ENCODE data around the gene LSM7.

Gene LSM7

DNA sequence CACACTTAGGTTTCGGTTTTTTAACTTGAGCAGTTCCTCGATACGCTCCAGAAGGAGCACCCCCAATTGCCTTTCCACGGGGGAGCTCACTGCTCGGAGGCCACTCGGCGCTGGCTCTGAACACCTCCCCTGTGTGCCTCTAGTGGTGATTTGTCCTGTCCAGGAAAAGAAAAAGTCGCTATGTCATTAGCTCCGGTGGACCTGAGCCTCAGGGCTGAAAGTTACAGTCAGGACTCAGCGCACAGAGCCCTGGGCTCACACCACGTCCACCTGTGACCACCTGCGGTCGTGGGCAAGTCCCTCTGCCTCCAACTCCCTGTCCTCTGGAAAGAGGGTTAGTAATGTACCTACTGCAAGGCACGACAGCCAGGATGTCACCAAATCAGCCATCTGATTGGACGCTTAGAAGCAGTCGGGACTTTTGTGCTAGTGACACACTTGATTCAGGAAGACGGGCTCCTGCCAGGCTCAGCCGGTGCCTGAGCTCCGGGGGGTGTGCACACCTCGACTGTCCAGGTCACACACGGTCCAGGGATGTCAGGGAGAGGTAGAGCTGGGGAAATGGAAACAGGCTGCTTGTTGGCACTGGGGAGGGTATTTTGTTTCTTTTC, 27.8 kb upstream of the LSM7 start:
- Histone ChIP-seq H3K9me2 (ENCODE audit: low read depth, low read length) (no peaks in the 10 kb centered on the region), H3K9me3 (ENCODE audit: low read length) (no peaks in the 10 kb centered on the region), H4K20me1 (ENCODE audit: insufficient read depth, low read length) (no peaks in the 10 kb centered on the region), H3K4me1 (ENCODE audit: insufficient read depth, low read length, severe bottlenecking) (no peaks in the 10 kb centered on the region), H3K79me2 (ENCODE audit: insufficient read depth, low read length) (no peaks in the 10 kb centered on the region), H3F3A (ENCODE audit: insufficient read depth, low read length) (no peaks in the 10 kb centered on the region), H3K27ac (ENCODE audit: low read depth, low read length, poor library complexity, severe bottlenecking) (no peak overlapping the region), H3K4me3 (ENCODE audit: low read depth, low read length, poor library complexity, severe bottlenecking) (no peak overlapping the region), H3K9ac (ENCODE audit: low read length) (no peak overlapping the region), H3K36me3 (ENCODE audit: insufficient read depth, low read length) (peaks cover 36% of the 10 kb centered on the region), H3K4me2 (ENCODE audit: low read length) (no peak overlapping the region), H3K27me3 (ENCODE audit: insufficient read depth, low read length) (0 out of 2 replicates have a peak, but pooled peaks cover 5% of the 10 kb centered on the region), H2AFZ (ENCODE audit: low read length) (no peak overlapping the region)
- TF ChIP-seq EZH2 (IDR thresholded peaks at IDR 0.05; ENCODE audit: borderline replicate concordance, low read length) (no peak), CTCF (IDR thresholded peaks at IDR 0.05; ENCODE audit: low read length) (no peak)

- H3K79me2 ChIP-seq (ENCODE audit: insufficient read depth, low read length) = no peaks in the 10 kb centered on the region
- H3F3A ChIP-seq (ENCODE audit: insufficient read depth, low read length) = no peaks in the 10 kb centered on the region
- no peaks in the 10 kb centered on the region for H3K4me1 ChIP-seq (ENCODE audit: insufficient read depth, low read length, severe bottlenecking)
- H2AFZ ChIP-seq (ENCODE audit: low read length) = no peak overlapping the region
- H3K4me2 ChIP-seq (ENCODE audit: low read length) = no peak overlapping the region
- H3K9me2 ChIP-seq (ENCODE audit: low read depth, low read length) = no peaks in the 10 kb centered on the region
- H3K27ac ChIP-seq (ENCODE audit: low read depth, low read length, poor library complexity, severe bottlenecking) = no peak overlapping the region
- no peak overlapping the region for H3K9ac ChIP-seq (ENCODE audit: low read length)
- no peak for TF ChIP-seq CTCF (IDR thresholded peaks at IDR 0.05; ENCODE audit: low read length)
- 0 out of 2 replicates have a peak, but pooled peaks cover 5% of the 10 kb centered on the region for H3K27me3 ChIP-seq (ENCODE audit: insufficient read depth, low read length)
- peaks cover 42% of the 10 kb centered on the region for H3K36me3 ChIP-seq (ENCODE audit: insufficient read depth, low read length)
- no peak overlapping the region for H3K4me3 ChIP-seq (ENCODE audit: low read depth, low read length, poor library complexity, severe bottlenecking)
- H4K20me1 ChIP-seq (ENCODE audit: insufficient read depth, low read length) = no peaks in the 10 kb centered on the region
- H3K9me3 ChIP-seq (ENCODE audit: low read length) = no peaks in the 10 kb centered on the region
Measured at GRCh38 chr19:2355168-2356035, 27.0 kb upstream of the LSM7 start.

GRCh38 chr19:2354670-2355069, 26.3 kb upstream of the LSM7 start:
- 0 out of 2 replicates have a peak, but pooled peaks cover 5% of the 10 kb centered on the region for H3K27me3 ChIP-seq (ENCODE audit: insufficient read depth, low read length)
- H3K4me3 ChIP-seq (ENCODE audit: low read depth, low read length, poor library complexity, severe bottlenecking) = no peak overlapping the region
- H3K9me3 ChIP-seq (ENCODE audit: low read length) = no peaks in the 10 kb centered on the region
- no peaks in the 10 kb centered on the region for H3F3A ChIP-seq (ENCODE audit: insufficient read depth, low read length)
- no peaks in the 10 kb centered on the region for H3K79me2 ChIP-seq (ENCODE audit: insufficient read depth, low read length)
- TF ChIP-seq EZH2 (IDR thresholded peaks at IDR 0.05; ENCODE audit: borderline replicate concordance, low read length) (no peak), CTCF (IDR thresholded peaks at IDR 0.05; ENCODE audit: low read length) (no peak)
- H3K4me2 ChIP-seq (ENCODE audit: low read length) = no peak overlapping the region
- no peaks in the 10 kb centered on the region for H3K9me2 ChIP-seq (ENCODE audit: low read depth, low read length)
- H3K4me1 ChIP-seq (ENCODE audit: insufficient read depth, low read length, severe bottlenecking) = no peaks in the 10 kb centered on the region
- H3K36me3 ChIP-seq (ENCODE audit: insufficient read depth, low read length) = peaks cover 49% of the 10 kb centered on the region
- no peak overlapping the region for H2AFZ ChIP-seq (ENCODE audit: low read length)
- no peak overlapping the region for H3K9ac ChIP-seq (ENCODE audit: low read length)
- no peak overlapping the region for H3K27ac ChIP-seq (ENCODE audit: low read depth, low read length, poor library complexity, severe bottlenecking)
- no peaks in the 10 kb centered on the region for H4K20me1 ChIP-seq (ENCODE audit: insufficient read depth, low read length)

All from OCI-LY1 (cell line).